ENCODE measurements around the gene USP48. TPM values are rescaled to one million over a fixed set of nuclear protein-coding genes. Genes with fewer than 3 reads are reported as not detected.

Gene USP48
- total RNA-seq, 1 donor from 2014 or later = 67.5 TPM

DNA sequence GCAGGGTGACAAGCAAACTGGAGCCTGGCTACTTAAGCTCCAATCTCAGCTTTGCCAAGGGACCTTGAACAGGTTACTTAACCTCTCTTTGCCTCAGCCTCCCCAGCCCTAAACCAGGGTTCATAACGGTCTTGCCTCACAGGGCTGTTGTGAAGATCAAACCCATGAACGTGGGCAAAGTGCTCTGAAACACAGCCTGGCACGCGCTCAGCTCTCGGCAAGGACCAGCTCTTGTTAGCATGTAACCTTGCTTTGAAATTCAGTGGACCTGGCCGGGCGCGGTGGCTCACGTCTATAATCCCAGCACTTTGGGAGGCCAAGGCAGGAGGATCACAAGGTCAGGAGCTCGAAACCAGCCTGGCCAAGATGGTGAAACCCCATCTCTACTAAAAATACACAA lies 138.6 kb downstream of the USP48 start:
- no peak overlapping the region for H3K4me3 ChIP-seq
- H3K9me3 ChIP-seq = no peaks in the 10 kb centered on the region
- H3K4me1 ChIP-seq = peaks cover 7% of the 10 kb centered on the region
- intact Hi-C loops (cut with DNase I) = no loop called here
- no peak overlapping the region for H3K27ac ChIP-seq
- H3K27me3 ChIP-seq = no peaks in the 10 kb centered on the region
- TF ChIP-seq POLR2A (IDR thresholded peaks at IDR 0.05) (no peak), POLR2AphosphoS5 (IDR thresholded peaks at IDR 0.05; ENCODE audit: insufficient read depth in 1 of 2, low read depth in 1 of 2) (no peak)
- TF ChIP-seq, protein P1, sequence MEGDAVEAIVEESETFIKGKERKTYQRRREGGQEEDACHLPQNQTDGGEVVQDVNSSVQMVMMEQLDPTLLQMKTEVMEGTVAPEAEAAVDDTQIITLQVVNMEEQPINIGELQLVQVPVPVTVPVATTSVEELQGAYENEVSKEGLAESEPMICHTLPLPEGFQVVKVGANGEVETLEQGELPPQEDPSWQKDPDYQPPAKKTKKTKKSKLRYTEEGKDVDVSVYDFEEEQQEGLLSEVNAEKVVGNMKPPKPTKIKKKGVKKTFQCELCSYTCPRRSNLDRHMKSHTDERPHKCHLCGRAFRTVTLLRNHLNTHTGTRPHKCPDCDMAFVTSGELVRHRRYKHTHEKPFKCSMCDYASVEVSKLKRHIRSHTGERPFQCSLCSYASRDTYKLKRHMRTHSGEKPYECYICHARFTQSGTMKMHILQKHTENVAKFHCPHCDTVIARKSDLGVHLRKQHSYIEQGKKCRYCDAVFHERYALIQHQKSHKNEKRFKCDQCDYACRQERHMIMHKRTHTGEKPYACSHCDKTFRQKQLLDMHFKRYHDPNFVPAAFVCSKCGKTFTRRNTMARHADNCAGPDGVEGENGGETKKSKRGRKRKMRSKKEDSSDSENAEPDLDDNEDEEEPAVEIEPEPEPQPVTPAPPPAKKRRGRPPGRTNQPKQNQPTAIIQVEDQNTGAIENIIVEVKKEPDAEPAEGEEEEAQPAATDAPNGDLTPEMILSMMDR (IDR thresholded peaks at IDR 0.05) = no peak
- no peak for DNase-seq (ENCODE audit: extremely low spot score in 2 of 2)
- no peaks in the 10 kb centered on the region for H3K36me3 ChIP-seq

DNA sequence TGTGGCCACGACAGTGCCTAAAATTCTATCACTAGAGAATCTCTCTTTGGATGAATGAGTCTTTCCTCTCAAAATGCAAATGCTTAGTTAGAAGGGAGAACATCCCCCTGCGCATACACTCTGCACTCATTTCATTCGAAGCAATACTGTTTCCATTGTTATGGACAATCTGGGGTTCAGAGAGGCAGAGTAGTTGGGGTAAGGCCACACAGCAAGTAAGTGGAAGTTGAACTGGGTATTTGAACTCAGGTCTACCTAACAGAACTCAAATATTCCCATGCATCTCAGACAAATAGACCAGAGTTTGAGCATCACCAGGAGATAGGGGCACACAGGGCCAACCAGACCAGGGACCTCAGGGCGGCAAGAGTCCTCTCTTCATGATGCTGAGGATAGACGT lies 139.3 kb downstream of the USP48 start:
- H3K9me3 ChIP-seq = no peaks in the 10 kb centered on the region
- no peaks in the 10 kb centered on the region for H3K27me3 ChIP-seq
- no peak overlapping the region for H3K27ac ChIP-seq
- intact Hi-C loops (cut with DNase I) = no loop called here
- H3K4me1 ChIP-seq = peaks cover 12% of the 10 kb centered on the region
- DNase-seq (ENCODE audit: extremely low spot score in 2 of 2) = no peak
- no peaks in the 10 kb centered on the region for H3K36me3 ChIP-seq
- no peak overlapping the region for H3K4me3 ChIP-seq
- no peak for TF ChIP-seq POLR2AphosphoS5 (IDR thresholded peaks at IDR 0.05; ENCODE audit: insufficient read depth in 1 of 2, low read depth in 1 of 2)
- TF ChIP-seq POLR2A (IDR thresholded peaks at IDR 0.05) = no peak
- TF ChIP-seq, protein P1 (IDR thresholded peaks at IDR 0.05) = no peak

DNA sequence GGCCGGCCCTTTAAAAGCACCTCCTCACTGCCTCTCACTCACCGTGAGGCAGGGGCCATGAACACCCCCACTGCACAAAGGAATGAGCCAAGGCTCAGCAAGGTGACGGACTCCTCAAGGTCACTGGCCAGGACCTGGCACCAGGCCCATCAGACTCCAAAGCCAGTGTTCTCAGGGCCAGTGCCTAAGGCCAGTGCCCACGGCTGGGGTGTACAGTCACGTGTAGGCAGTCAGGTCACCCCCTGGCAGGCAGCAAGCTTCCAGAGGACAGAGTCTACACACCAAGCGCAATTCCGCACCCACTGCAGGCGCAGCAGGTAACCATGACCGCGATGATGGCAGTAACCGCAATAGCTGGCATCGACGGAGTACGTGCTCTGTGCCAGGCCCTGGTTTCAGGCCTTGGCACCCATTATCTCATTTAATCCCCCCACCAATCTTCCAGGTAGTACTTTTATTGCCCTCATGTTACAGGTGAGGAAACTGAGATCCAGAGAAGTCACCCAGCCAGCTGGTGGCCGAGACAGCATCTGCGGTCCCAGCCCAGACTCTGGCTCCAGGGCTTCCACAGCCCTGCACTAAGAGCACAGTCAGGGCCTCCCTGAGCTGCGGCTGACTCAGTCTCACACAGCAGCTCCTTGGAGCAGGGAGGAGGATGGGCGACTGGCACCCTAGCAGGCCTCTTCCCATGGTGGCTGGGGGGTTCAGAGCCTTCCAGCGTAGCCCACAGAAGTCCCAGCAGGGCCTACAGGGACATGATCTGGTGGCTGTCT lies 140.8 kb downstream of the USP48 start:
- H3K27ac ChIP-seq = no peak overlapping the region
- H3K4me3 ChIP-seq = no peak overlapping the region
- H3K36me3 ChIP-seq = no peaks in the 10 kb centered on the region
- intact Hi-C loops (cut with DNase I) = no loop called here
- H3K9me3 ChIP-seq = no peaks in the 10 kb centered on the region
- peaks cover 12% of the 10 kb centered on the region for H3K4me1 ChIP-seq
- no peak for DNase-seq (ENCODE audit: extremely low spot score in 2 of 2)
- TF ChIP-seq, protein P1 (IDR thresholded peaks at IDR 0.05) = no peak
- TF ChIP-seq POLR2A (IDR thresholded peaks at IDR 0.05) = no peak
- no peak for TF ChIP-seq POLR2AphosphoS5 (IDR thresholded peaks at IDR 0.05; ENCODE audit: insufficient read depth in 1 of 2, low read depth in 1 of 2)
- H3K27me3 ChIP-seq = no peaks in the 10 kb centered on the region

DNA sequence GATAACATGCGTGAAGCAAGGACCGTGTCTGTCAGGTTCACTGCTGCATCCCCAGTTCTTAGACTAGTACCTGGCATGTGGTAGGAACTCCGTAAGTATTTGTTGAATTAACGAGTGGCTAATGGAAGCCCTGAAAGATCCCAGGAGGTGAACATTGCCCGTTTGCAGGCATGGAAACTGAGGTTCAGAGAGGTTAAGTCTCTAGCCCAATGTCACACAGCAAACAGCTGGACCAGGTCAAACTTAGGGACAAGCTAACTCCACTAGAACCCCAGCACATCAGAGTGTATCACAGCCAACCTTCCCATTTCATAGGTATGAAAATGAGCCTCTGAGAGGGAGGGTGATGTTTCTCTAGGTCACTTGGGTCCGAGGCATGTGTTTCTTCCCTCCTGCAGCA lies 141.4 kb downstream of the USP48 start:
- no peaks in the 10 kb centered on the region for H3K36me3 ChIP-seq
- DNase-seq (ENCODE audit: extremely low spot score in 2 of 2) = no peak
- H3K4me1 ChIP-seq = peaks cover 12% of the 10 kb centered on the region
- H3K4me3 ChIP-seq = no peak overlapping the region
- no peak overlapping the region for H3K27ac ChIP-seq
- no peaks in the 10 kb centered on the region for H3K27me3 ChIP-seq
- no peaks in the 10 kb centered on the region for H3K9me3 ChIP-seq
- intact Hi-C loops (cut with DNase I) = no loop called here
- TF ChIP-seq POLR2AphosphoS5 (IDR thresholded peaks at IDR 0.05; ENCODE audit: insufficient read depth in 1 of 2, low read depth in 1 of 2) = no peak
- TF ChIP-seq, protein P1 (IDR thresholded peaks at IDR 0.05) = no peak
- TF ChIP-seq POLR2A (IDR thresholded peaks at IDR 0.05) = no peak

DNA sequence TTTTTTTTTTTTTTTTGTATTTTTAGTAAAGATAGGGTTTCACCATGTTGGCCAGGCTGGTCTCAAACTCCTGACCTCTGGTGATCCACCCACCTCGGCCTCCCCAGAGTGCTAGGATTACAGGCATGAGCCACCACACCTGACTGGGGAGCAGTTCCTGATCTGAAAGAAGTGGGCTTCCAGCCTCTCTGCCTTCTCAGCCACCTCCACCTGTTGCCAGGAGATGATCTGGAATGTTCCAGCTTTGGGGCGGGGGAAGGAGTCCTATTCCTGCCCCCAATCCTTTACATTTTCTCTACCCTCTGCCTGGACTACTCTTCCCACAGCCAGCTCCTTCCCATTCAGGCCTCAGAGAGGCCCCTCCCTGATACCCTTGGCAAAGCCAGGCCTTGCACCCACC lies 141.9 kb downstream of the USP48 start:
- H3K4me1 ChIP-seq = peaks cover 12% of the 10 kb centered on the region
- H3K9me3 ChIP-seq = no peaks in the 10 kb centered on the region
- TF ChIP-seq, protein P1 (IDR thresholded peaks at IDR 0.05) = no peak
- TF ChIP-seq POLR2A (IDR thresholded peaks at IDR 0.05) (no peak), POLR2AphosphoS5 (IDR thresholded peaks at IDR 0.05; ENCODE audit: insufficient read depth in 1 of 2, low read depth in 1 of 2) (no peak)
- no peaks in the 10 kb centered on the region for H3K36me3 ChIP-seq
- intact Hi-C loops (cut with DNase I) = no loop called here
- H3K27ac ChIP-seq = no peak overlapping the region
- H3K4me3 ChIP-seq = no peak overlapping the region
- no peak for DNase-seq (ENCODE audit: extremely low spot score in 2 of 2)
- no peaks in the 10 kb centered on the region for H3K27me3 ChIP-seq

All from vagina (tissue), 2 donors.